GM19193 (cell line): Measurements from ENCODE around the gene TRAF3.

ENCODE experiments used
- POLR2A ChIP-seq: IDR thresholded peaks from 4 replicates; pipeline ENCODE4 v1.6.1; 2011; ENCODE audit not compliant: insufficient read depth, insufficient read length; ENCODE audit errors: extremely low read depth

TRAF3 gene

DNA sequence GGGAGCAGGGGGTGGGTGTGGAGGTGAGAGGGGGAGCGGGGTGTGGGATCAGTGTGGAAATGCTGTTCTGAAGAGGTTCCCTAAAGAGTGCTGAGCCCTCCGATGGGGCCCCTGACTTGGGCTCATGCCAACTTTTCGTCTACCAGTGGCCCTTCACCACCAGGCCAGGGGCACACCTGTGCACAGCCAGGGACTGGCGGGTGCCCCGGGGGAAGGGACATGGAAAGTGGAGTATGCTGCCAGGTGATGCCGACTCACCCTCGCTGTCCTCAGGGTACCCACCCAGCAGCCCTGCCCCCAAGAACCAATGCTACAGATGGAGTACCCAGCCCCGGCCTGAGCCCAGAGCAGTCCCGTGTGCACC is 171.4 kb downstream of the TRAF3 start:
- TF ChIP-seq POLR2A = no peak

DNA sequence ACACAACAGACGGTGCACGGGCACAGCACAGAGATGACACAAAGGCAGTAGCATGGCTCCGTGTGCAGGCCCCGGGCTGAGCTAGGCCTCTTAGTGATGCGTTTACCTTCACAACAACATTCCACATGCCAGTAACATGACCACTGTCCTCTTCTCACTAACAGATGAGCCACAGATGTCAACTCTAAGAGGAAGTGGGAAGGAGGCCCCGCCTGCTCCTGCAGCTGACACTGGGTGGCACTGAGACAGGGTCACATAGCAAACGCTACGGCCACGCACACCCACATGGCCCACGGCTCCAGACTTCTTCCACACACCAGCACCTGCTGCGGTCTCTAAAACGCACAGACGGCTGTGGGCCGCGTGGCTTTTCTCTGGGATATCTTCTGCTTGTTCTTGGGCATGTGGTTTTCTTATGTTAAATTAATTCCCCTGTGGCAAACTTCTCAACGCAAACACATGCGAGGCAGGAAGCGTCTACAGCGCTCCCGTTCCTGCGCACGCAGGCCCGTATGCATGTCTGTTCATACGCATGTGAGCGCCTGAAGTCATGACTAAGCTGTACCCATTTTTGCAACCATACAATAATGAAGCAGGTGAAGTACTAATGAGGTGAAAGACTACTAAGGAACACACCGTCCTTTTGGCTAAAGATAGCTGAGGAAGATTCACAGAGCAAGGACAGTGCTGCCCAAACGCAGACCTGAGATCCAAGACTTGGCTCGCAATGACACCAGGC is 172.0 kb downstream of the TRAF3 start:
- TF ChIP-seq POLR2A = no peak

DNA sequence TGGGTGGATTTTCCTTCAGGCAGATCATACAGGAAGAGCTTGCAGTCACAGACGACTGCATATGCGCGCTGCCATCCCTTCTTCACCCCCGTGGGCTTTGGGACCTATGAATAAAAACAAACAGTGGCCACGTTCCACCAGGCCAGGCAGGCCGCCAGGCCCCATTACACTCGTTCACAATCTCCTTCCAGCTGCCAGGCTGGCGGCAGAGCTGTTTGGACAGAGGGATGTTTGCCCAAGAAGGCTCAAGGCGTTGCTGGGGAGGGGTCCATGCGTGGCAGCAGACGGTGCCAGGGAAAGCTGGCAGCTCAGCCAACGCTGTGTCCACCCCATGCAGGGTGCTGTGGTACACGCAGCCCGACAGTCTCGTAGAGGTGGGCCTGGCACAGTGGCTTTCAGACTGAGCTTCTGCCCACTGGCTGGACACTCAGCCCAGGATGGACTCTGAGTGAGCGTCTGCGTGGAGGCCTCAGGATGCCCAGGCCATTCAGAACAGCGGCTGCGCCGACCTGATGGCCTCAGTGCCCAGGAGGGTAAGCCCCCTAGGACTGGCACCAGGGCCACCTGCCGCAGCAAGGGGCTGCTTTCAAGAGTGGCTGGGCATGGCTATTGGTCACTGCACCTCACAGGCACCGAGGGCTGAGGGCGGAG is 172.7 kb downstream of the TRAF3 start:
- no peak for TF ChIP-seq POLR2A

DNA sequence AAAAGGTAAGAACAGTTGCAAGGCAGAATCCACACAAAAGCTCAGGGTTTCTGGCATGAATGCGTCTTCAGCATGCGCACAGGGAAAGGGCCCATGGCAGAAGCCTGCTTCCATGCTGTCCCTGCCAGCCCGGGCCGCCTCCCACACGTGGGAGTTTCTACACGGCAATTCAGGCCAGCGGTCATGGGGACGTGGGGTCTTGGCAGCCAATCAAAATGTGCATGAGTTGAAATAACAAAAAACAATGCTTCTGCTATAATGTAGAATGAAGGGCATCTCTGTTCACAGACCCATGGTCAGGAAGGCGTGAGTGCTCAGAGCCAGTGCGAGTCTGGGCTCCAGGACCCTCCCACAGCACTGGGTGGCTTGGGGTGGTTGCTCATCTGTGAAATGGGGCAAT is 173.8 kb downstream of the TRAF3 start:
- no peak for TF ChIP-seq POLR2A

DNA sequence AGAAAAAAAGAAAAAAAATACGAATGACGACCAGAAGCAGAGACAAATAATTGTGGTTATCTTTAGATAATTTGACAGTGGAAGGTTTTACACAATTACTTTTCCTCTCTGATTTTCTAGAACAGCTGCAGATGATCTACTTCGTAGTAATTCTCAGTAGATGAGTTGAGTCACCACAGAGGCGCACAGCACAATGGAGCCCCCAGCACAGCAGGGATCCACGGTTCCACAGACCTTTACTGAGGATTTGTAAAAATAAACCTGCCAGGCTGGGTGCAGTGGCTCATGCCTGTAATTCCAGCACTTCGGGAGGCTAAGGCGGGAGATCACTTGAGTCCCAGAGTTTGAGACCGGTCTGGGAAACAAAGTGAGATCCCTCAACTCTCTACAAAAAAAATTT is 174.6 kb downstream of the TRAF3 start:
- no peak for TF ChIP-seq POLR2A

DNA sequence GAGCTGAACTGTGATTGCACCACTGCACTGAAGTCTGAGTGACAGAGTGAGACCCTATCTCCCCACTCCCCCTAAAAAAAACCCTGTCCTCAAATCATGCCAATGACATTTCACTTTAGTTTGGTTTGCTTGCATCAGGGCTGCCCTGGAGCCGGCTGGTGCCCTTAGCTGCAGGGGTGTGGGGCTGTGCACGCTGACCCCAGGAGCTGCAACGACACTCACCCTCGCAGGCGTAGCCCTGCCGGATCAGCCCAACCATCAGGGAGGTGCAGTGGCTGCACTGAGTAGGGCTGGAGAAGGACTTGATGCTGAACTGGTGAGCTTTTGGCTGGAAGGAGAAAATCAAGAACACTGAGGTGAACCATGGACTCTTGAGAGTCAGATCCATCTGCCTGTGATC is 175.0 kb downstream of the TRAF3 start:
- no peak for TF ChIP-seq POLR2A

DNA sequence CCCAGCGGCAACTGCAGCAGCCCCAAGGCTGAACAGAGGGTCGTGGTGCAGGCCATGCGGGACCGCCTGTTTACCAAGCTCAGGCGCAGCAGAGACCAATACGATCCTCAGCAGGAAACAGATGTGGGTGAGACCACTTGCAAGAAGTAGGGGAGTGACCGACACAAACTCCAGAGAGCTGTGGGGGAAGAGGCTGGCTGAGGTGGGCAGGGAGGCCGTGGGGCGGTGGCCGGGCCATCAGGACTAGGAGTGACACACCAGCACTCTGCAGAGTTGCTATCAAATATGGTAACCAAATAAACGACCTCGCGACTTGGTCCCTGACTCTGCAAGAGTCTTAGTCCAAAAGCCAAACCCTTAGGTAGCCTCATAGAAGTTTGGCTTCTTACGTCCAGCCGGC is 175.9 kb downstream of the TRAF3 start:
- no peak for TF ChIP-seq POLR2A

DNA sequence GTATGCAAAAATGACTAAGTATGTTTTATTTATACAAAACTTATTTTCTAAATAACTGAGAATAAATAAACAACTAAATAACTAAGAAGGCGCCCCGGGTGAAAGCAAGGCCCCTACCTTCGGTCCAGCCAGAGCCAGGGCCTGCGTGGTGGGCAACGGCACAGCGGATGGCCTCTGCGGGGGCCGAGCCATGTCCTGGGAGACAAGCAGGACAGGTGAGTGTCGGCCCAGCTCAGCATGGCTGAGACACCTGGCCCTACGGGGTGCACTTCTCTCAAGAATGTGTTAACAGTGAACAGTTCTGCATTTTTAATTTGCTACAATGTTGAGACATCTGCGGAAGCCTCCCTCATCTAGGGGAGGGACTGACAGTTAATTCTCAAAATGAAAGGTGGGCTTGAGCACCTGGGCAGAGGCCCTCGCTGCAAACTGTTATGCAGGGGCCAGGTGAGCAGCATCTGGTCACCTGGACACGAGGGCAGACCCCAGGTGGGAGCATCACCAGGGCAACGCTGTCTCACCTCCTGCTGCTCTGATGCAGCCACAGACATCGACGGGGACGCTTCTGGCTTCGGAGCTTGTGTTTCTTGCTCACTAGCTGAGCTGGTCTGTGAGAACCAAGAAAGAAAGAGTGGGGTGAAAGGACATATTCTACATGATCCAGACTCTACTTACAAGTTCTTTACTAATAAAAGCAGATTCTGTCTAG is 177.0 kb downstream of the TRAF3 start:
- TF ChIP-seq POLR2A = no peak

DNA sequence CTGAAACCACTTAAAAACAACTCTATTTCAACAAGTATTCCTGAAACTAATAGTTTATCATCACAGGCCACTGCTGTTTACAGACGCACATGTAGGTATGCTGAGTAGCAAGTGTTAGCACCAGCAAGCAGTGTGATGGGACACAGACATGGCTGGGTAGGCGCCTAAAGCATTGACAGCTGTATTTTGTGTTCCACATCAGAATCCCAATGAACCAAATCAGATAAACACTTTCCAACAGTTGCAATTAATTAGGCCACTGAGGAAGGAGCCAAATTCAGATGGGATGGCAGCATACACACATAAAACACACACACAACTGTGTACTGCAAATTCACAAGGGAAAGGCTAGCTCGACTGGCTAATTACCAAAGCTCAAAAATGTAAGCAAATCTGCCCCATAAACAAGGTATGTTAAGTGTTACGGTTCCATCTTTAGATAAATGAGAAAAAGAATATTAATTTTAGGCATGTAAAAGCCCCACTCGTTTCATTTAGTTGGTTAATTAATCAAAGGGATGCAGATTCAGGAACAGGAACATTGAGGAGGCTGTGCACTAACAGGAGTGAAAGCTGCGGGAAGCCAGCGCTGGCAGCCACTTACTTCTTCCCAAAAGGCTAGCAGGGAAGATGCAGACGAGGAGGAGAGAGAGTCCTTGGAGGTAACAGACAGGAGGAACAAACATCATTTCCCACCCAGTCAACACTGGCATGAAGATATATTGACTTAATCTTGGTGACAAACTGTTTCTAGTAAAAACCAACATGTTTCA is 178.6 kb downstream of the TRAF3 start:
- TF ChIP-seq POLR2A = no peak

DNA sequence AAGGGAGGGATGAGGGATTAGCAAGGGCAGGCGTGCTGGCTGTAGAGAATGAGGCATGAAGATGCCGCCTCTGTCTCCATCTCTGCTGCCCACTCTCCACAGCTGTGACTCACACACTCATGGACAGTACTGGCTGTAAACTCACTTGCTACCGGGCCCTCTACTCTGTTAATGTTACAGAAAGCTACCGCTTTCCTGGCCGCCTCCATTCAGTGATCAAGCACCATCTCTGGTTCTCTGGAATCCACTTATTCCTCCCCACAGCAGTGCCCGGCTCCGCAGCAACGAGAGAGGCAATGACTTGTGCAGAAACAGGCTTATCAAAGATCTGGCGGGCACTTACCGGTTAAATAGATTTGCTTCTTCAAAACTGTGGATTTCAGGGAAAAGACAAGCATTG is 180.0 kb downstream of the TRAF3 start:
- TF ChIP-seq POLR2A = no peak

DNA sequence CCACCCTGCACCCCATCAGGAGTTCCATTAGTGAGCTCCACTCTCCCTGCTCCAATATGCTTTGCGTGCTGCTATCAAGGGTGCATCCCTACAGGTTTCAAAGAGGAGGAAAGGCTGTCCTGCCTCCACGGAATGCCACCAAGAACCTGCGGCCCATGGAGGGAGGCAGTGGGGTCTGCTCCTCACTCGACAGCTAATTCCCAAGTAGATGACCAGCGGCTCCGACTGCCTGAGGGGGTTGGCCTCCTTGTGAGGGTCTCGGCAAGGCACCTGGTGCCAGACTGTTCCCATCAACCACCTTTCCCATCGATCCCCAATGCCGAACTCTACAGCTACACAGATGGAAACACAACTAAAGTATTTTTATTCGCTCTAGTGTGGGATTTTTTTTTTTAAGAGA is 181.2 kb downstream of the TRAF3 start:
- TF ChIP-seq POLR2A = no peak
